HG02642 (cell line): ENCODE data around the gene MAP2K7.
"Not testable (repeated sequence)": the region's sequence is repeated elsewhere in the genome, so short reads cannot be mapped to it uniquely, and the experiment has no call there.

Experiments used
- ATAC-seq: cut with Tn5 transposase; IDR thresholded peaks from one replicate; pipeline ENCODE4 v1.9.1; 2021; ENCODE audit warnings: mild to moderate bottlenecking; ENCODE audit not compliant: unreplicated experiment, poor library complexity

MAP2K7 gene

DNA sequence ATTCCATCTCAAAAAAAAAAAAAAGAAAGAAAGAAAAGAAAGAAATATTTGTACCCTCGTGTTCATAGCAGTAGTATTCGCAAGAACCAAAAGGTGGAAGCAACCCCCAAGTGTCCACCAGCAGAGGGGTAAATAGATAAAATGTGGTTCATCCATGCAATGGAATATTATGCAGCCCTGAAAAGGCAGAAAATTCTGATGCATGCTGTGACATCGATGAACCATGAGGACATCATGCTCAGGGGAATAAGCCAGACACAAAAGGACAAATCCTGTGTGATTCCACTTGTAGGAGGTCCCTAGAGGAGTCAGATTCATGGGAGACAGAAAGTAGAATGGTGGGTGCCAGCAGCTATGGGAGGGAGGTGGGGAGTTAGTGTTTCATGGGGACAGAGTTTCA is 21.8 kb upstream of the MAP2K7 start:
- no peak for ATAC-seq

DNA sequence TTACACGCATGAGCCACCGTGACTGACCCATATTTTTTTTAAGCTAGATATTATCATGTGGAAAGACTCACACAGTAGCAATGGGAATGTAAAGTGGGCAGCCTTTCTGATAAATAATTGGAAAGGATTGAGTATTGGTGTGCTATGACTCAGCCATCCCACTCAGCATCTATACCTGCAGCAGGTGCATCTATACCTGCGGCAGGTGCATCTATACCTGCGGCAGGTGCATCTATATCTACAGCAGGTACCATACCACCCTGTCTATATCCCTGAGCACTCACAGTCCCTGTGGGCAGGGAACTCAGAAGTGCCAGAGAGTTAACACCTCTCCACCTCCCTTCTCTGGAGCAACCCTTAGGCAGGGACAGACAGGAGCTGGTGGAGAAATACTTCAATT is 20.6 kb upstream of the MAP2K7 start:
- no peak for ATAC-seq

DNA sequence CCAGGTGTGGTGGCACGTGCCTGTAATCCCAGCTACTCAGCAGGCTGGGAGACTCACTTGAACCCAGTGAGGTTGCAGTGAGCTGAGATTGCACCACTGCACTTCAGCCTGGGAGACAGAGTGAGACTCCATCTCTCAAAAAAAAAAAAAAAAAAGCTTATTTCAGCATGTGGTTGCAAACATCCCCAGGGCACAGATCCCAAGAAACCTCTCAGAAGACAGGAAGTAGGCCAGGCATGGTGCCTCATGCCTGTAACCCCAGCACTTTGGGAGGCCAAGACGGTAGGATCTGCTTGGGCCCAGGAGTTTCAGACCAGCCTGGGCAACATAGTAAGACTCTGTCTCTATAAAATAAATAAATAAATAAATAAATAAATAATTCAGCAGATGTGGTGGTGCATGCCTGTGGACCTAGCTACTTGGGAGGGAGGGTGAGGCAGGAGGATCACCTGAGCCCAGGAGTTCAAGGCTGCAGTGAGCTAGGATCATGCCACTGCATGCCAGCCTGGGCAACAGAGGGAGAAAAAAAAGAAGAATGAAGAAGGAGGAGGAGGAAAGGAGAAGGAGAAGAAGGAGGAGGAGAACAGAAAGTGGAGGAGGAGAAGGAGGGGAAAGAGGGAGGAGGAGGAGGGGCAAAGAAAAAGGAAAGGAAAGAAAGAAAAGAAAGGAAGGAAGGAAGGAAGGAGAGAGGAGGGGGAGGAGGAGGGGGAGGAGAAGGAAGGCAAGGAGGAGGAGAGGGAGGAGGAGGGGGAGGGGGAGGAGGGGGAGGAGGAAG is 19.7 kb upstream of the MAP2K7 start:
- ATAC-seq: no peak

DNA sequence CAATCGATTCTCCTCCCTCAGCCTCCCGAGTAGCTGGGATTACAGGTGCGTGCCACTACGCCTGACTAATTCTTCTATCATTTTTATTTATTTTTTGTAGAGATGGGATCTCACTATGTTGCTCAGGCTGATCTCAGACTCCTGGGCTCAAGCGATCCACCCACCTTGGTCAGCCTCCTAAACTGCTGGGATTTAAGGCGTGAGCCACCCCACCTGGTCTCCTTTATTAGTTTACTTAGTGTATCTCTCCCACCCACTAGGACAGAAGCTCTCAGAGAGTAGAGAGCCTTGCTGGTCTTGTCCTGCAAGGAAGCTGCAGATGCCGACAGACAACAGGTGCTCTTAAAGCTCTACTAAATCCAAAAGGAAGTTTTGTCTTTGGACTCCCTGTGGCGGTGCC is 17.9 kb upstream of the MAP2K7 start:
- no peak for ATAC-seq

DNA sequence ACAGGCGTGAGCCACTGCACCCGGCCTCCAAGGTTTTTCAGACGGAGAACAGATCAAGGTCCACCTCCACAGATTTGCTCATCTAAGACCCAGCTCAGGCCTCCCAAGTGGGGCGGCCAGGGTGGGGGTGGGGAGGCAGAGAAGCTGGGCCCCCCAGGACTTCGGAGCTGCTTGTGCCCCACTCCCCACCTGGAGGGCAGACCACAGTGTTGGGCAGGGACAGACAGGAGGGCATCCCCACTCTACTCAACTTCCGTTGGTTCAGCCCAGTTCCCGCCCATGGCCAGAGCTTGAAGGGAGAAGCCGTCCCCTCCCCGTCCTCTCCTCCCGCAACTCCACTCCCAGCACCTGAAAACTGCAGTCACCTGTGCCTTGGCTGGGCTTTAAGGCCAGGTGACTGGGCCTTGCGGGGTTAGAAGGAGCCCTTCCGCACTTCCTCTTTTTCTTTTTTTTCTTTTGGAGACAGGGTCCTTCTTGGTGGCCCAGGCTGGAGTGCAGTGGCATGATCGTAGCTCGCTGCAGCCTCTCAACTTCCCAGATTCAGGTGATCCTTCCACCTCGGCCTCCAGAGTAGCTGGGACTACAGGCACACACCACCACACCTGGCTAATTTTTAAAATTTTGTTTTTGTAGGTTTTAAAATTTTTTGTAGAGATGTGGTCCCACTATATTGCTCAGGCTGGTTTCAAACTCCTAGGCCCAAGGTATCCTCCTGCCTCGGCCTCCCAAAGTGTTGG is 16.1 kb upstream of the MAP2K7 start:
- no peak for ATAC-seq

DNA sequence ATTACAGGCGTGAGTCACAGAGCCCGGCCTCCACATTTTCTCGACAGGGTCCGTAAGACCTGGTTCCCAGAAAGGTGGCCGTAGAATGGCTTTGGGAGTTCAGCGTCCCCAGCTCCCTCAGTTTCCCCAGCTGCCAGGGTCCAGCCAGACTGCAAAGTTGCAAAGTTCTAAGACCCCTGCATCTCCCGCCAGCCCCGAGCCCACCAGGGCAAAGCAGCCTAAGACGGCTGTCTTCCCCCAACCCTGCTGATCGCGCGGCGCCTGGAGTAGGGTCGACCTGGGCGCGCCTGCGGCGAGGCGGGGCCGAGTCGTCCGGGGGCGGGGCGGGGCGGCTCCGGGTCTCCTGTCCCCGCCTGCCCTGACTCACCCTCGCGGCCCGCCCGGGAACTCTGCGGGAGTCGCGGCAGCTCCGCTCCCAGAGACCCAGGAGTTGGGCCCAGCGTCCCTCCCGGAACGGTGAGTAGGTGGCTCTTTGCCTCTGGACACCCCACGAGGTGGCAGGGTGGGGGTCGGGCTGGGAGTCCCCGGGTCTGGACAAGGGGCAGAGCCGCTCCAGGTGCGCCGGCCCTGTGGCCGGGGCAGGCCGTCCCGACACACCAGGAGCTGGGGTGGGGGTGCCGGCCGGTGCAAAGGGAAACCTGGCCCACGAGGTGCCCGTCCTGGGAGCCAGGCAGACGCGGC is 15.4 kb upstream of the MAP2K7 start, which contains the start of gene LRRC8E:
Gene LRRC8E, plus strand, starts transcription at position 366 of the 681 bp plus-strand sequence. CDS start 7,094 bp downstream, outside the sequence.
- ATAC-seq: no peak

DNA sequence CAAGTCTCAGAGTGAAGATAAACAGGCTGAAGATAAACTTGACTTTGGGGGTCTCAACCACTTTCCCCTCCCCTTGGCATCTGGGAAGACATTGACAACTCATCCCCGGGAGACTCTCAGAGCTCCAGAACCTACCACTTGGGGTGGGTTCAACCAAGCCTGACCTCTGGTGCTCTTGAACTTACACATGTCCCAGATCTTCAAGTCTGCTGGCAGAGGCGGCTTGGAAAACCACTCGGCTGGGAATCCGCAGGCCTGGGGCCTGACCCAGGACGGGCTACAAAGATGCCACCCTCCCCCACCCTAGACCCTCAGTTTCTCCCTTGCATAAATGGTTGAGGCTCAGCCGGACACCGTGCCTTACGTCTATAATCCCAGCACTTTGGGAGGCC is 14.9 kb upstream of the MAP2K7 start:
- ATAC-seq: no peak

DNA sequence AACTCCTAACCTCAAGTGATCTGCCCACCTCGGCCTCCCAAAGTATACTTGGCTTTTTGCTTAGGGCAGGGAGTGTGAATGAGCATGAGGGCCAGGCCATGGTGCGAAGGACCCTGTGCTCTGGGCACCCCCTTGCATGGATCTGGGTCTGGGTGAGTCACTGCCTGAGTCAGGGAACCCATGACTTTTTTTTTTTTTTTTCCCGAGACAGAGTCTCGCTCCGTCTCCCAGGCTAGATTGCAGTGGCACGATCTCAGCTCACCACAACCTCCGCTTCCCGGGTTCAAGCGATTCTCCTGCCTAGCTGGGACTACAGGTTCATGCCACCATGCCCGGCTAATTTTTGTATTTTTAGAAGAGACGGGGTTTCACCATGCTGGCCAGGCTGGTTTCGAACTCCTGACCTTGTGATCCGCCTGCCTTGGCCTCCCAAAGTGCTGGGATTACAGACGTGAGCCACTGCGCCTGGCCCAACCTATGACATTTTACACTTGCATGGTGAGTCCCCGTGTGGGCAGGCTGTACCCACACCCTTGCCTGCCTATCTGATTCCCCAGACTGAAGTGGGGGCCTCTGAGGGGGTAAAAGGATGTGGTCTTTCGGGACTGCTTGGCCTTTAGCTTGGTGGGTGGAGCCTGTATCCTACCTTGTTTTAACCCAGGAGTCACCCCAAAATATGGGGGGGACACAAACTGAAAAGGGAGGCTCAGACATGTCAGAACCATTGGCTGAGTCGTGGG is 10.1 kb upstream of the MAP2K7 start:
- not testable (repeated sequence) for ATAC-seq

DNA sequence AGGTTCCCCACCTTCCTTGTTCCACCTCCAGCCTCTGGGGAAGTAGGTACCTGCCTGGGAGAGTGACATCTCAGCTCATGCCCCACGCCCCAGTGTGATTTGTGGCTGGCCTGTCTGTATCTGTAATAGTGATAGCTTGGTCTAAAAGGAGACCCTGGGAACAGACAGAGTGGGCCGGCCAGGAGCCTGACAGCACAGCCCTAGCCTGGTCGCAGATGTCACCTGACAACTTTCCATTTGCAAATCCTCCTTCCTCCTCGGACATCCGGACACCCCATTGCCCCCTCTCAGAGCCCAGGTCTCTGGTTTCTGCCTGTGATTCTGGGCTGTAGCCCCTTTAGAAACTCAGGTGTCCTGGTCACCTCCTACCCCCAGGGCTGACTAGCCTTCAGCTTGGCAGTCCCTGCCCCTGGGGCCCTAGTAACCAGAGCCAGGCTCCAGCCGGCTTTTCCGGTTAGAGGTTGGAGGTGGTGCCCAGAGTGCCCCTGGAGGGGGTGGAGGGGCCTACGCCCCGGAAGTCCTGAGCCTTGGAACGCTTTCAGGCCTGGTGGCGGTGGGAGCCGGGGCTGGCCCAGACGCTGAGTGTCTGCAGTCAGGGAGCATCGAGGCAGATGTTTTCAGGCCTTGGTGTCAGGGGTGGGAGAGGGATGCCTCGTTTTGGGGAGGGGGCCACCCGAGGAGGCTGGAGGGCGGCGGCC is 8.9 kb upstream of the MAP2K7 start:
- ATAC-seq: no peak

DNA sequence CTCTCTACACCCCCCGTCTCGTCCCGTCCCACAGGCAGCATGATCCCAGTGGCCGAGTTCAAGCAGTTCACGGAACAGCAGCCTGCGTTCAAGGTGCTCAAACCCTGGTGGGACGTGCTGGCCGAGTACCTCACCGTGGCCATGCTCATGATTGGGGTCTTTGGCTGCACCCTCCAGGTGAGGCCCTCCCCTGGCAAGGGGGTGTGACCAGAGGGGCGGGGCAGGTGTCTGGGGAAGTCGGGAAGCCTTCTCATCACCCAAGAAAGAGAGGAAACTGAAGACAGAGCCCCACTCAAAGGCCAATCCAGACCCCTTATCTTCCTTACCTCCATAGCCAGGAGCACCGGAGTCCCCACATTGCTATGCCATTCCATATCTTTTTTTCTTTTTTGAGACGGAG is 8.1 kb upstream of the MAP2K7 start:
- ATAC-seq: no peak

DNA sequence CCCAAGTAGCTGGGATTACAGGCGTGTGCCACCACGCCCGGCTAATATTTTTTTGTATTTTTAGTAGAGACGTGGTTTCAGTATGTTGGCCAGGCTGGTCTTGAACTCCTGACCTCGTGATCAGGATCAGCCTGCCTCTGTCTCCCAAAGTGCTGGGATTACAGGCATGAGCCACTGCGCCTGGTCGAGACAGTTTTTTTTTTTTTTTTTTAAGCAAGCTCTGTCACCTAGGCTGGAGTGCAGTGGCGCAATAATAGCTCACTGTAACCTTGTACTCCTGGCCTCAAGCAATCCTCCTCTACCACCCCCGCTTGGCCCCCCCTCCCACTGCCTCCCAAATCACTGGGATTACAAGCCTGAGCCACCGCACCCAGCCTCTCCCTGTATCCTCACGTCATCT is 6.4 kb upstream of the MAP2K7 start:
- no peak for ATAC-seq

DNA sequence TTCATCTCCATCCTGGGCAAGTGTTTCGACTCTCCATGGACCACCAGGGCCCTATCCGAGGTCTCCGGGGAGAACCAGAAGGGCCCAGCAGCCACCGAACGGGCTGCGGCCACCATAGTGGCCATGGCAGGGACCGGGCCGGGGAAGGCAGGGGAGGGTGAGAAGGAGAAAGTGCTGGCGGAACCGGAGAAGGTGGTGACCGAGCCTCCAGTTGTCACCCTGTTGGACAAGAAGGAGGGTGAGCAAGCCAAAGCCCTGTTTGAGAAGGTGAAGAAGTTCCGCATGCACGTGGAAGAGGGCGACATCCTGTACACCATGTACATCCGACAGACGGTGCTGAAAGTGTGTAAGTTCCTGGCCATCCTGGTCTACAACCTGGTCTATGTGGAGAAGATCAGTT is 4.7 kb upstream of the MAP2K7 start:
- ATAC-seq: no peak

DNA sequence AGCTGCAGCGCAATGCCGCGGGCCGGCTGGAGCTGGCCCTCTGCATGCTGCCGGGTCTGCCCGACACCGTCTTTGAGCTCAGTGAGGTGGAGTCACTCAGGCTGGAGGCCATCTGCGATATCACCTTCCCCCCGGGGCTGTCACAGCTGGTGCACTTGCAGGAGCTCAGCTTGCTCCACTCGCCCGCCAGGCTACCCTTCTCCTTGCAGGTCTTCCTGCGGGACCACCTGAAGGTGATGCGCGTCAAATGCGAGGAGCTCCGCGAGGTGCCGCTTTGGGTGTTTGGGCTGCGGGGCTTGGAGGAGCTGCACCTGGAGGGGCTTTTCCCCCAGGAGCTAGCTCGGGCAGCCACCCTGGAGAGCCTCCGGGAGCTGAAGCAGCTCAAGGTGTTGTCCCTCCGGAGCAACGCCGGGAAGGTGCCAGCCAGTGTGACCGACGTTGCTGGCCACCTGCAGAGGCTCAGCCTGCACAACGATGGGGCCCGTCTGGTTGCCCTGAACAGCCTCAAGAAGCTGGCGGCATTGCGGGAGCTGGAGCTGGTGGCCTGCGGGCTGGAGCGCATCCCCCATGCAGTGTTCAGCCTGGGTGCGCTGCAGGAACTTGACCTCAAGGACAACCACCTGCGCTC is 3.8 kb upstream of the MAP2K7 start:
- ATAC-seq: no peak

DNA sequence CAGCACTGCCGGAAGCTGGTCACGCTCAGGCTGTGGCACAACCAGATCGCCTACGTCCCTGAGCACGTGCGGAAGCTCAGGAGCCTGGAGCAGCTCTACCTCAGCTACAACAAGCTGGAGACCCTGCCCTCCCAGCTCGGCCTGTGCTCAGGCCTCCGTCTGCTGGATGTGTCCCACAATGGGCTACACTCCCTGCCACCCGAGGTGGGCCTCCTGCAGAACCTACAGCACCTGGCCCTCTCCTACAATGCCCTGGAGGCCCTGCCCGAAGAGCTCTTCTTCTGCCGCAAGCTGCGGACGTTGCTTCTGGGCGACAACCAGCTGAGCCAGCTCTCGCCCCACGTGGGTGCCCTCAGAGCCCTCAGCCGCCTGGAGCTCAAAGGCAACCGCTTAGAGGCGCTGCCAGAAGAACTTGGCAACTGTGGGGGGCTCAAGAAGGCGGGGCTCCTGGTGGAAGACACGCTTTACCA is 3.2 kb upstream of the MAP2K7 start:
- no peak for ATAC-seq

DNA sequence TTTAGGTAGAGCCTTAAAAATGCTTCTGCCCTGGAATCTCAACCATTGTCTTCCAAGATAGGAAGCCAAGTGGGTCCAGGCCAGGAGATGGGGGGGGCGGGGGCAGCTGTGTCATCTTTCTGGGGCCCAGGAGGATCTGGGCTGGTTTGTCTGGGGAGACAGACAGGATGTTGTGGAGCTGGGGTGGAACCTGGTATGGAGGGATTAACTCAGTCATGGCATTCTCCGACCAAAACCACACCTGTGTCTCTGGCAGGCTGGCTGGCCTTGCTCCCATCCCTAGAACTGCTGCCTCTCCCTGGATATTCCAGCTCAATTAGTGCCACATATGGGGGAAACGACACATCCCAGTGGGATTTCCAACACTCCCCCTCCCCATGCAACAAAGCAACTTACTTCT is 2.7 kb upstream of the MAP2K7 start:
- no peak for ATAC-seq

DNA sequence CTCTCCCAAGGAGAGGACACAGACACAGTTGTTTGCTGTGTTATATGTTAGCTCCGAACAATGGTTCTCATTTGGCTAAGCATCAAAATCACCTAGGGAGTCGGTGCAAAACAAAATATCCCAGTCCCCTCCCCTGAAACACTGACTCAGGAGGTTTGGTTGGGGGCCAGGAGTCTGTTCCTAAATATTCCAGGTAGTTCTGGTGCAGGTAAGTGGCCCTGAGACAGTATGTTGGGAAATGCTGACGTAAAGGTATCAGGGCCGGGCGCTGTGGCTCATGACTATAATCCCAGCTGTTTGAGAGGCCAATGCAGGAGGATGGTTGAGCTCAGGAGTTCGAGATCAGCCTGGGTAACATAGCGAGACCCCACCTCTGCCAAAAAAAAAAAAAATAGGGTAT is 2.3 kb upstream of the MAP2K7 start:
- no peak for ATAC-seq

DNA sequence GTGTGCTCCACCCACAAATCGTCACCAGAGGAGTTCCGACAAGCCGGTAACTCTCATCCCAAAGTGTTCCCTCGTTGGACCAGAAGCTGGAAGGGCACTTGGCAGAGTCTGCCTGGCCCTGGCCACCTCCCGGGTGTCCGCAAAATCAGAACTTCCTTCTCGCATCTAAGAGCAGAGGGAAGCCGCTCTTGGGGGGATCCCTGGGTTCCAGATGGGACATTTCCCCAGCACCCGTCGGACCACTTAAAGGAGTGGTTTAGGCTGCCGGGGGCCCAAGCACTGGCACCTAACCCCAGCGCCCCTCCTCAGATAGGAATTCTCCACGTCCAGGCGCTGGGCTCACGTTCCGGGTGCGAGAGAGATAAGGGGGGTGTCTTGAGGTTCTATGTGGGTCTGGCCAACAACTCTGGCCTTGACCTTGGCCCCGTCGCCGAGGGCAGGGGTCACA is 857 bp upstream of the MAP2K7 start:
- ATAC-seq: no peak

DNA sequence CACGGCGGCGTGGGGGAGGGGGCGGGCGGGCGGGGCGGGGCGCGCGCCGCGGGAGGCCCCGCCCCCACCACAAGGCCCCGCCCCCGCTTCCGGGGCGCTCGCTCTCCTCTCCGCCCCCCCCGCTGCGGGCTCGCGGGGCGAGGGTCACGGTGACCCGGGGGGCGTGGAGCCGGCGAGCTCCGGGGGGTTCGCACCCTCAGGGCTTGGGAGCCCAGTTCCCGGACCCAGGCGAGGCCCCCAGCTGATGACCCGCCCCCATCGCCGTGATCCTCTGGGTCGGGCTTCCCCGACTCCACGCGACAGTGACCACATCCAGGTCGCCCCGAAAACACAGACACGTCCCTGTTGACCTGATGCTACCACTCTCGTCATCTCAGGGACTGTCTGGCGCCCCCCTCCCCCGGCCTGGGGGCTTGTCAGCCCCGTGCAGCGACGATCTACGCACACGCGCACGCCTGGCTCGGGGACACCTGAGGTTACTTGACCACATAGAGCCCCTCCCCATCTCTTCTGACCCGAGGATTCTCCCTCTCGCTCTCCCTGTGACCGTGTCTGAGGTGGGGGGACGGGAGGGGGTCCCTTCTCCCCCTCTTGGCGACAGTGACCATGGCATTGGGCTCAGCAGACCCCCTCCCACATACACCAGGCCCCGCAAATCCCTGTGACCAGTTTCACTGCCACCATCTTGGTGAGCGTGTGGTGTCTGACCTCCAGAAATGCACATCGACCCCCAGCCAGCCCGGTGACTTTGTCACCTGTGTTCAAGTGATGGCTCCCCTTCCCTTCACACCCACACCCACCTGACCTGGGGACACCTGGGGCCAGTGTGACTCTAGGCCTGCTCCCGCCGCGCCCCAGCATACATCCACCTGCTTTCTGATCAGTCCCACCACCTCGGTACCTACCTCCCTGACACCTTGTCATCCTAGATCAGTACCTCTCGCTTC is 670 bp downstream of the MAP2K7 start:
- ATAC-seq: peak; percentile 41
